Activated gamma-delta T cell treated with anti-CD3 and anti-CD28 coated beads, Interleukin-2, amount 50 U/mL, for 16 hours (primary cell): ENCODE data around the gene CELA2A.
"Not testable (repeated sequence)": the region's sequence is repeated elsewhere in the genome, so short reads cannot be mapped to it uniquely, and the experiment has no call there.

Source experiments
- DNase-seq: peaks from one replicate; pipeline ENCODE4 v3.0.0-alpha.2; 2020; ENCODE audit warnings: low read depth

CELA2A gene

DNA sequence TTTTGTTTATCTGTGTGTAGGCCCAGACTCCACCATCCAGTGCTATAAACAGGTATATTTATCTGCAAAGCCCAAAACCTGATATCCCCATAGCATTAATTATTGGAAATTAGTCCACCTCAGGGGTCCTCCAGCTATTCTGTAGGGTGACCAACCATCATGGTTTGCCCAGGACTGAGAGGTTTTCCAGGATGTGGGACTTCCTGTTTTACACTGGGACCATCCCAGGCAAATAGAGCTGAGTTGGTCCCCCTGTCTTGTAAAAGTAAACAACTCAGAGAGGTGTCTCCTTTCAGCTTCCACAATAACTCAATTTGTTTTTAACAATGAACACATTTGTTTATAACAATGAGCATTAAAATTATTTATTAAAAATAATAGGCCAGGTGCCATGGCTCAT lies 11.6 kb downstream of the CELA2A start:
- DNase-seq, result no peak

DNA sequence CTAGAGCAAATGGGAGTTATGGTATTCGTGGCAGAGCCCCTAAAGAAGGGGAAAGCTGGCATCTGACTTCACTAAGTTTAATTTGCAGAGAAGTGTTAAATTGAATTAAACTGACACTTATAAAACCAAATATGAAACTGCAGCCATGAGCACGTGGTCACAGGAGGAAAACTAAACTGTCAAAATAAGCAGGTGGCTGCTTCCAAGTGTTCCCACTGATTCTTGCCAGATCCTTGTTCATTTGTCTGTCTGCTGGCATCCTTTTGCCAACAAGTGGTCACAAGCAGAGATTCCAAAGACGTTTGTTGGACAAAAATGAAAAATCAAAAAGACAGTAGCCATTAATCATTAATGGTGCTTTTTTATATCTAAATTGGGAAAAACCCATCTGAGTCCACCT lies 12.8 kb downstream of the CELA2A start:
- no peak for DNase-seq

DNA sequence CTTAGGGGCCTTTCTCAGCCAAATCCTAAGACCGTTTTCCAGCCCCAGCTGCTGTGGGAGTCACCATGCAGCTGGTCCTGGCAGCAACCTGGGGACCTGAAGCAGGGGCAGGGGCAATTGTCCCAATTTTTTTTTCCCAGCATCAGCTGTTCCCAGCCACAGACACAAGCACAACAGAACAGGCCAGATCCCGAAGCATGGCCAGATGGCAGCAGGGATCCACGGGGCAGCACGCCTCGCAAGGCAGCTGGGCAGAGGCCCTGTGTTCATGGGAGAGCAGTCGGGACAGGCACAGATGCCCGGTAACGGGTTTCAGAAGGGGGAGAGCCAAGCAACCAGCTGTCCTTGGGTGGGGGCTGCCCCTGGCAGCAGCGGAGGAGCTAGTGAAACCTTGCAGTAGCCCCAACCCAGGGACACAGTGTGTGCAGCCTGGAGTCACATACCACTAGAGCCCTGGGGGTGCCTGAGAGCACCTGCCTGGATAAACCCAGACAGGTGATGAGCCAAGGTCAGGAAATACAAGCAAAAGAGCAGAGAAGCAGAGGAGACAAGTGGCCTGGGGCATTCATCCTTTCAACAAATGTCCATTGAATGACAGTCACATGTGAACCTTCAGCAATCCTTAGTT lies 13.4 kb downstream of the CELA2A start:
- DNase-seq, result not testable (repeated sequence)

DNA sequence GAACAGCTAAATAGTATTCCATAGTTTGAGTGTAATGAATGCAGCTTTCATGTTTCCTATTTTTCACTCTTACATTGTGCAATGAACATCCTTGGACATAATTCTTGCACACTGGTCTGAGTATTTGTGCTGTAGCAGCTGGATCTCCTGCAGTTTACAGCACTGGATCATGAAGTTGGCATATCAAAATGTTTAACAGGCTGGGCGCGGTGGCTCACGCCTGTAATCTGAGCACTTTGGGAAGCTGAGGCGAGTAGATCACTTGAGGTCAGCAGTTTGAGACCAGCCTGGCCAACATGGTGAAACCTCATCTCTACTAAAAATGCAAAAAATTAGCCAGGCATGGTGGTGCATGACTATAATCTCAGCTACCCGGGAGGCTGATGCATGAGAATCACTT lies 14.5 kb downstream of the CELA2A start:
- DNase-seq, result not testable (repeated sequence)

DNA sequence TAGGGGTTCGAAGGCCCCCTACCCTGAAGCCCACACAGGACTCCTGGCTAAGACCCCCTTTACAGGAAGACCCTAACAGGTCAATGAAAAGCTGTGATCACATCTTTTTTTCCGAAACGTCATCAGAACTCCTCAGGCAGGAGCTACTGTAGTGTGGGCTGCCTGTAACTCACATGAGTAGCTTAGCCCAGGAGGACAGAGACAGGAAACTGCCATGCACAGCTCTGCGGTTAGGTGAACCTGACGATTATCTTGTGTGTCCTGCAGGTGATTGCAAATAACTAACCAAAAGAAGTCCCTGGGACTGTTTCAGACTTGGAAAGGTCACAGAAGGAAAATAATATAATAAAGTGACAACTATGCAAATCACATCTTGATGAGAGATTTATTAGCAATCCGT lies 15.2 kb downstream of the CELA2A start:
- not testable (repeated sequence) for DNase-seq

DNA sequence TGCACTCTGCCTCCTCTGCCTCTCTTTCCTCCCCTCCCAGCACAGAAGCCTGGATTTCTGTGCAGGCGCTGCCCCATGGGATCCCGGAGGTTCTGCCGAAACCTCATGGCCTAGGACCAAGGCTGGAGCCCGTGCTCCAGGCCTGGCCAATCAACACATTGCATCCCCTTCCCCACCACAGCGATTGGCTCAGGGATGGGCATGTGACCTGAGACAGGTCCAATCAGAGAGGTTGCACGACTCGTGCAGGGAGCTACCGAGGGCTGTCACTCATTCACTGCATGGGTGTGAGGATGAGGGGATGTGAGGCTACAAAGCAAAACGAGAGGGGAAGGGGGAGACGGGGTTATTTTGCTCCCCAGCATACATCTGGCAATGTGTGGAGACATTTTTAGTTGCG lies 16.1 kb downstream of the CELA2A start:
- DNase-seq, result no peak

DNA sequence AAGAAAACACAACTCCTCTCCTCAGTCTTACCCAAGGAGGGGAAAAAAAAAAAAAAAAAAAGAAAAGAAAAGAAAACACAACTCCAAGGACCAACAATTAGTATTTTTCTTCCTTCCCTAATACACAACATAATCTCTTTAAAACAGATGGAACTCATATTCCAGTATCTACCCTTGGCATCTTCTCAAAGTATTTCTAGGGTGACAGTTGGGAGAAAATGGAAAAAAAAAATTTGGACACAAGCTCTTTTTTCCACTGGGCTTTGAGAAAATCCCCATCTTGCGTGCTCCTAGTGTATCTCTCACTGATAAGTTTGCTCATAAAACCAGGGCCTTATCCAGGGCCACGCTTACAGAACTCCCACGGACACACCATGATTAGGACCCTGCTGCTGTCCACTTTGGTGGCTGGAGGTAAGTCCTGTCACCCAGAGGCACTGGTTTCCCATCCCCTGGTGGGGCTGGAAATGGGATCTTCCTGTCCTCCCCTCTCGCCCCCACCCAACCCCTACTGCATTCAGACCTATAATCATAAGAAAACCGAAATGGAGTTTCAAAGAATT lies 19.3 kb downstream of the CELA2A start, which contains the start of gene CELA2B:
CELA2B (plus strand) TSS at position 353 of the 563 bp plus-strand sequence; CDS start at position 375, 22 bp downstream.
- DNase-seq, result no peak

DNA sequence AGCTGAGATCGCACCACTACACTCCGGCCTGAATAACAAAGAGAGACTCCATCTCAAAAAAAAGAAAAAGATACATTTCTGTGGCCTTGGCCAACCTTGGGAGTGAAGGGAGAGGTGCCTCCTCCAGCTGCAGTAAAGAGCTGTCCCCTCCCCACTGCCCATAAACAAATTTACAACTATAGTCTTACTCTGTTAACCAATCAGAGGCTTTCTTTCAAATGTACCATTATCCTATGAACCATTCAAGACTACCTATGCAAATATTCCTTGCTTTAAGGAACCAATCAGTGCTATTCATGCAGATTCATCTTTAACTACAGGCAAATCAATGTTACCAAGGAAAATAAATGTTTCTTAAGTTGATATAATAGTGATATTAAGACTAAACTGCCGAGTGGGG lies 20.4 kb downstream of the CELA2A start:
- no peak for DNase-seq

DNA sequence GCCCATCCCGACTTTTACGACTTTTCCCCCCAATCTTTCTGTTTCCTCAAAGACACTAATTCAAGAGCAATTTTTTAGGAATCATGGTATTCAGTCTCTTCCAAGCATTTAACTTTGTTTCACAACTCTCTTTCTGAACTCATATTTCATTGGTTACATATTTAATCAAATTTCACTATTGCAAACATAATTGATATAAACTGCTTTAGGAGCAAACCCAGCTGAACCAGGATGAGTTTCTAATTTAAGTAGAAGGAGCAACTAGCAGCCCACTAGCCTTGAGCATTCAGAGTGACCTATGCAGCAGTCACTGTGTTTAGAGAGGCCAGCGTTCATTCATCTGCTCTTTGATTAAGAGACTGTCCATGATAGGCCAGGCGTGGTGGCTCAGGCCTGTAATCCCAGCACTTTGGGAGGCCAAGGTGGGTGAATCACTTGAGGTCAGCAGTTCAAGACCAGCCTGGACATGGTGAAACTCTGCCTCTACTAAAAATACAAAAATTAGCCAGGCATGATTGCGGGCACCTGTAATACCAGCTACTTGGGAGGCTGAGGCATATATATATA lies 21.2 kb downstream of the CELA2A start:
- no peak for DNase-seq

DNA sequence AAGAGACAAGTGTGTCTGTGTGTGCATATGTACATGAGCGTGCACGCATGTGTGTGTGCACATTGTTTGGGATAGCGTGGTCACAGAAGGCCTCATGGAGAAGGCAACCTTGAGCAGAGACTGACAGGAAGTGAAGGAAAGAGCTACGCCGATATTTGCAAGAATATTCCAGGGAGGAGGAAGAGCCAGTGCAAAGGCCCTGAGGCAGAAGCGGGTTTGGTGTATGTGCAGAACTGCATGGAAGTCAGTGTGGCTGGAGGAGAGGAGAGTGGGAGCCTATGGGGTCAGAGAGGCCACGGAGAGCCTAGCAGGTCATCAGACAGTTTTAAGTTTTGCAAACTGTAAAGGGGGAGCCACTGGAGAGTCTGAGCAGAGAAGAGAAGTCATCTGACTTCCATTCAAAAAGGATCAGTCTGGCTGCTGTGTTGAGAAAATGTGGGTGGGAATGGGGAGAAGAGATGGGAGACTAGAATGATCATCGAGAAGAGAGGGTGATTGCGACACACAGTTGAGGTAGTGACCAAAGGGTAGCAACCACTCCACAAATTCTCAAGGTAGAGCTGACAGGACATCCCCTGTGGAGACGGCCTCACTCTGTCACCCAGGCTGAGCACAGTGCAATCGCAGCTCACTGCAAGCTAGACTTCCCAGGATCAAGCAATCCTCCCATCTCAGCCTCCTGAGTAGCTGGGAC lies 23.3 kb downstream of the CELA2A start:
- no peak for DNase-seq

DNA sequence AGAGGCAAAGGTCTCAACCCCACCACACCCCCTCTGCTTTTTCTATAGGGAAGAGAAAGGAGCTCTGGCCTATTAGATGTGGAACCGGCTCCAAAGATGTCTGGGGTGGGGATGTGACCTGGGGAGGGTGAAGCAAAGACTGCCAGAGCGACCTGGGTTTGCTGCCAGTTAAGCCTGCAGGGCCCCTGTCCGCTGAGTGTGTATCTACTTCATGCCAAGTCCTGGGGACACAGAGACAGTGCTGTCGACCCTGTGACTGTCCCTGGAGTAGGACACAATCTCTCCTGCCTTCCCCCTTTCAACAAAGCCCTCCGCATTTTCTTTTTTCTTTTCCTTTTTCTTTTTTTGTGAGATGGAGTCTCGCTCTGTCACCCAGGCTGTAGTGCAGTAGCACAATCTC lies 25.9 kb downstream of the CELA2A start:
- DNase-seq, result not testable (repeated sequence)

DNA sequence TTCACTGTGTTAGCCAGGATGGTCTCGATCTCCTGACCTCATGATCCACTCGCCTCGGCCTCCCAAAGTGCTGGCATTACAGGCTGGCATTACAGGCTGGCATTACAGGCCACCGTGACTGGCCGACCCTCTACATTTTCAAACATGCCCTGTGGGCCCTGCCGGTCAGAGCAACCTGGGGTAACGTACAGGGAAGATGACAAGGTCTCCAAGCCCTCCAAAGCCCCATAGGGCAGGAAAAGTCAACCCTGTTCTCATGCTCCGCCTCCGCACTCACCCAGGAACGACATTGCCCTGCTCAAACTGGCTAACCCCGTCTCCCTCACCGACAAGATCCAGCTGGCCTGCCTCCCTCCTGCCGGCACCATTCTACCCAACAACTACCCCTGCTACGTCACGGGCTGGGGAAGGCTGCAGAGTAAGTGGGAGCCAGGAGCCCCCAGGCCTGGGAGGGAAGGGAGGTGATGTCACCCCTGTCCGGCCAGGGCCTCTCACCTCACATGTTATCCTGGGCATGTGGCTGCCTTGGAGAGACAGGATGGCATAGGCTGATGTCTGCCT lies 26.5 kb downstream of the CELA2A start:
- not testable (repeated sequence) for DNase-seq

DNA sequence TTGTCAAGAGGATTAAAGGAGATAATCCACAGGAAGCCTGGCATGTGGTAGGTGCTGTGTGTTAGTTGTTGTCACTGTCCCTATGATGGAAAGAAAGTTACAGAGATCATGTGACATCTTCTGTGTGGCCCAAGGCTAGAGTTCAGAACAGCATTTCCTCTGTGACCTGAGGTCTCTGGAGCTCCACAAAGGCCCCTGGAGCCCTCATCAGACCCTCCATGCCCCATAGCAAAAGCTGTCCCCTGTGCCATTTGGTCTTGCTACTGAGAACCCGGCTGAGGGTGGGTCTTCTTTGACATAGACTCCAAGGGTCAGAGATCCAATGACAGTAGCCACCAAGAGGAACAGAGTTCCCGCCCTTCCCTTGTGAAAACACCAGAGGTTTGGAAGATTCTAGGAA lies 27.4 kb downstream of the CELA2A start:
- DNase-seq, result no peak

DNA sequence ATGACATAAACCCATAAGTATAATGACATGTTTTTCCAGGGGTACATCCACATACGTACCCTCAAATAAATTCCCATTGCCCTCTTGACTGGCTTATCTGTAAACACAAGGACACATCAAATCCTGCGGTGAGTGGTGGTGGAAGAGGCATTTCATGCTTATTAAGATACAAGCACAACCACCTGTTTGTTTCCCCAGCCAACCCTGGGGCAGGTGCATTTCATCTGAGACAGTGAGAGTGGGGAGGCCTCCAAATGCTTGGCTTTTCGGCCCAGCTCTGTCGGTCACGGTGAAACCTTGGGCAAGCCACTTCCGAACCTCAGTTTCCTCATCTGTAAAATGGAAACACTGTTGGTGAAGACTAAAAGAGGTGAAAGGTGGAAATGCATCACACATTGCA lies 27.9 kb downstream of the CELA2A start:
- DNase-seq, result not testable (repeated sequence)

DNA sequence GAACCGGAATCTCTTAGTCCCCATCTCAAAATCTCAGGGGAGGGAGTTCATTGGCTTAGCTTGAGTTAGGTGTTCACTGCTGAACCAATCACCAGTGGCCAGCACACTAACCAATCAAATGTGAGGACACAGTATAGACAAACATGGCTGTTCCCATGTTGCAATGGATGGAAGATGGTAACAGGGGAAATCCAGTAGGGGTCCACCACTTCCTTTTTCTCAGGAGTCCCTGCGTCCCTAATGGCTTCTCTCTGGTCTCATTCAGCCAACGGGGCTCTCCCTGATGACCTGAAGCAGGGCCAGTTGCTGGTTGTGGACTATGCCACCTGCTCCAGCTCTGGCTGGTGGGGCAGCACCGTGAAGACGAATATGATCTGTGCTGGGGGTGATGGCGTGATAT lies 29.1 kb downstream of the CELA2A start:
- no peak for DNase-seq

DNA sequence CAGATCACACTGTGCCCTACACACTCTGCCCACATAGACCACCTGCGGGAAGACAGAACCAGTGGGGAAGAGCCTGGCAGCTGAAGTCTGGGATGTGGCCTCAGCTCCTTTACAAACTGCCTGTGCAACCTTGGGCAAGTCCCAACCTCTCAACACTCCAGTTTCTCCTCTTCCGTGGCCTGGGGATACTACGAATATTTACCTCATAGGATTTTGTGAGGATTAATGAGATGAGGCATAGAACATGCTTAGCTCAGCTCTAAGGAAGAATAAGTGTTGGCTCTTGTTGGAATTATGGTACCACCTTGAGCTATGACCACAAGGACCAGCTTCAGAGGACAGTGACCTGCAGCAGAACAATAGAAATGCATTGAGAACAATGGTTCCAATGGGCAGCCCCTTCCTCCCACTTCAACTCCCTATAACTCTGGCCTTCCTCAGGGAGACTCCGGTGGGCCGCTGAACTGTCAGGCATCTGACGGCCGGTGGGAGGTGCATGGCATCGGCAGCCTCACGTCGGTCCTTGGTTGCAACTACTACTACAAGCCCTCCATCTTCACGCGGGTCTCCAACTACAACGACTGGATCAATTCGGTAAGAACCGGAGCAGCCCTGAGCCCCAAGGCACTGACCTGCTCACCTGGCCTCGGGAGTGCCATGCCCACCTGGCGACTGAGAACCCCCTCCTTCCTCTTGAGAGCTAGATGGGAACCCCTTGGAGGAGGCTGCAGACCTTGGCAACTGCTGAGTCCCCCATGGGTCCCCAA lies 30.5 kb downstream of the CELA2A start:
- DNase-seq, result not testable (repeated sequence)

DNA sequence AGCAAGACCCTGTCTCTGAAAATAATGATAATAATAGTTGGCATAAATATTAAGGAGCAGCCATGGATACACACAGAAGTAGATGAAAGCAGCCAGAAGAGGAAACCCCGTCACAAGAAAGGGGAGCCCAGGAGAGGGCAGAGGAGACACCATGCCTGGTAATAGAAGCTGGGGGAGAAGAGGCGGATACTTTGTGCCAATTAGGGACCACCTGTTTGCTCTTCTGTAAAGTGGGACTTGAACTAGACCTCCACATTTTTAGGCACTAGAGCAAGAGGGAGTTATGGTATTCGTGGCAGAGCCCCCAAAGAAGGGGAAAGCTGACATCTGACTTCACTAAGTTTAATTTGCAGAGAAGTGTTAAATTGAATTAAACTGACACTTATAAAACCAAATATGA lies 31.8 kb downstream of the CELA2A start:
- no peak for DNase-seq

DNA sequence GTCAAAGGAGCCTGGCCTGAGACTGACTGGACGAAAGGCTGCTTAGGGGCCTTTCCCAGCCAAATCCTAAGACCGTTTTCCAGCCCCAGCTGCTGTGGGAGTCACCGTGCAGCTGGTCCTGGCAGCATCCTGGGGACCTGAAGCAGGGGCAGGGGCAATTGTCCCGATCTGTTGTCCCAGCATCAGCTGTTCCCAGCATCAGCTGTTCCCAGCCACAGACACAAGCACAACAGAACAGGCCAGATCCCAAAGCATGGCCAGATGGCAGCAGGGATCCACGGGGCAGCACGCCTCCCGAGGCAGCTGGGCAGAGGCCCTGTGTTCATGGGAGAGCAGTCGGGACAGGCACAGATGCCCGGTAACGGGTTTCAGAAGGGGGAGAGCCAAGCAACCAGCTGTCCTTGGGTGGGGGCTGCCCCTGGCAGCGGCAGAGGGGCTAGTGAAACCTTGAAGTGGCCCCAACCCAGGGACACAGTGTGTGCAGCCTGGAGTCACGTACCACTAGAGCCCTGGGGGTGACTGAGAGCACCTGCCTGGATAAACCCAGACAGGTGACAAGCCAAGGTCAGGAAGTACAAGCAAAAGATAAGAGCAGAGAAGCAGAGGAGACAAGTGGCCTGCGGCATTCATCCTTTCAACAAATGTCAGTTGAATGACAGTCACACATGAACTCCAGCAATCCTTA lies 32.7 kb downstream of the CELA2A start:
- no peak for DNase-seq

DNA sequence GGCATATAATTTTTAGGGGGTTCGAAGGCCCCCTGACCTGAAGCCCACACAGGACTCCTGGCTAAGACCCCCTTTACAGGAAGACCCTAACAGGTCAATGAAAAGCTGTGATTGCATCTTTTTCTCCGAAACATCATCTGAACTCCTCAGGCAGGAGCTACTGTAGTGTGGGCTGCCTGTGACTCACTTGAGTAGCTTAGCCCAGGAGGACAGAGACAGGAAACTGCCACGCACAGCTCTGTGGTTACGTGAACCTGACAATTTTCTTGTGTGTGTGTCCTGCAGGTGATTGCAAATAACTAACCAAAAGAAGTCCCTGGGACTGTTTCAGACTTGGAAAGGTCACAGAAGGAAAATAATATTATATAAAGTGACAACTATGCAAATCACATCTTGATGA lies 34.5 kb downstream of the CELA2A start:
- DNase-seq, result not testable (repeated sequence)

DNA sequence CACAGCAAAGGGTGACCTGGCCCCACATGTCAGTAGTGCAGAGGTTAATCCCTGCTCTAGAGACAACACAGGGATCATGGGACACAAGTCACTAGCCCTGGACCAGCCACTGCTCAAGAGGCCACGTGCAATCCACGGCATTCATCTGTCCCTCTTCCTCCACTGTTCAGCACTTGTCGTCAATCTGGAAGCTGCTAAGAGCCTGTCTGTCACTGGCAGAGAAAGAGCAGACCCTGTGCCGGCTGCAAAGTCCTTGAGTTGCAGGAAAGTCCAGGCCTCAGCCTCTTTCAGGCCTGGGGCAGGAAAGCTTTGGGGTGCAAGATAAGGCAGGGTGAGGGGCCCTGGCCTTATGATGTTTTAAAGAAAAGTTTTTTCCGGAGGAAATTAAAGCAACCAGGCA lies 36.1 kb downstream of the CELA2A start:
- DNase-seq, result no peak

DNA sequence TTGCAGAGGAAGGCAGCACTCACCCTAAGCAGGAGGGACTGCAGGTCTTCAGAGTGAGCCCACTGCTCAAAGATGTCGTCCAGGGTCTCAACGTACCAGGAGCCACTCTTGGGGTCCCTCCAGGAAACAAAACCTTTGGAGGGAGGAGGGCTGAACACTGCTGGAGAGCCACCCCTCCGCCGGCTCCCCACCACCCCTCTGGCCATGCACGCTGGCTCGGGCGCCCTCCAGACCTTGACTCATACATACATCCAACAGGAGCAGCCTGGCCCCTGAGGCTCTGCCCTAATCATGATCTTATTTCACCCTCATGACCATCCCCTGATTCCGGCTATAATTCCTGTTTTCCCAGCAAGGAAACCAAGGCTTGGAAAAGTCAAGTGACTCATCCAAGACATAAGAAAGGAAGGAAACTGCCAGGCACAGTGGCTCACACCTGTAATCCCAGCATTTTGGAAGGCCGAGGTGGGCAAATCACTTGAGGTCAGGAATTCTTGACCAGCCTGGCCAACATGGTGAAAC lies 37.4 kb downstream of the CELA2A start:
- no peak for DNase-seq
